NCI-H1694 (cell line): ENCODE measurements around the gene VDAC2.
"Not testable (repeated sequence)": the region's sequence is repeated elsewhere in the genome, so short reads cannot be mapped to it uniquely, and the experiment has no call there.

Source experiments
- DNase-seq: peaks from one replicate; lab custom pipeline; 2025; lab: John Stamatoyannopoulos, UW

Gene VDAC2, protein sequence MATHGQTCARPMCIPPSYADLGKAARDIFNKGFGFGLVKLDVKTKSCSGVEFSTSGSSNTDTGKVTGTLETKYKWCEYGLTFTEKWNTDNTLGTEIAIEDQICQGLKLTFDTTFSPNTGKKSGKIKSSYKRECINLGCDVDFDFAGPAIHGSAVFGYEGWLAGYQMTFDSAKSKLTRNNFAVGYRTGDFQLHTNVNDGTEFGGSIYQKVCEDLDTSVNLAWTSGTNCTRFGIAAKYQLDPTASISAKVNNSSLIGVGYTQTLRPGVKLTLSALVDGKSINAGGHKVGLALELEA

DNA sequence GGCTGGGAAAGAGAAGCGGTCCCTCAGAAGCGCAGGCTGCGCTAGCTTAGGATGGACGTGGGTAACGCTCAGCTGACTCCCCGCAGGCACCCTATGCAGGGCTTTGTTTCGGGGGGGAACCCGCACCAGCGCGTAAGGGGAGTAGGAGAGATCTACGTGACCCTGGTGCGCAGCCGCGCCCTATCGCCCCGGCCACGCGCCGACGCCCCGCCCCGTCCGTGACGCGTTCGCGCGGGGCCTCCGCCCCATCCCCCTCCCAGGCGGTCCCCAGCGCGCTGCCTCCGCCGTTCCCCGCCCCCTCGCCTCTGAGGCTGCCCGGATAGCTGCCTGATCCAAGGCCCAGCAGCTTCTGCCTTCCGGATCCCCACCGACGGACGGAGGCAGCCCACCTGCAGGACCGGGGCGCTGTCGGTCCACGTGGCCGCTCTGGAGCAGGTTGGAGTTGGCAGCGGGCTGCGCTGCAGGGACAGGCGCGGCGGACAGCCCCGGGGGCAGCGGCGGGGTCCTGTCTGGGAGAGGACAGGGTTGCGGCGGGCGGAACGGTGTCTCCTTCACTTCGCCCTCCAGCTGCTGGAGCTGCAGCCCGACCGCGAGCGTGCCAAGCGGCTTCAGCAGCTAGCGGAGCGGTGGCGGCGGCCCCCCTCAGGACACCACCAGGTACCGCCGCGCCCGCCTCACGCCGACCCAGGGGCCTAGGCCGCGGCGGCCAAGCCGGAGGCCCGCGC, at the start of gene VDAC2:
Gene VDAC2, plus strand, starts transcription at position 515 of the 725 bp plus-strand sequence. CDS start 363 bp downstream, outside the sequence.
- DNase-seq: peak; percentile 61

DNA sequence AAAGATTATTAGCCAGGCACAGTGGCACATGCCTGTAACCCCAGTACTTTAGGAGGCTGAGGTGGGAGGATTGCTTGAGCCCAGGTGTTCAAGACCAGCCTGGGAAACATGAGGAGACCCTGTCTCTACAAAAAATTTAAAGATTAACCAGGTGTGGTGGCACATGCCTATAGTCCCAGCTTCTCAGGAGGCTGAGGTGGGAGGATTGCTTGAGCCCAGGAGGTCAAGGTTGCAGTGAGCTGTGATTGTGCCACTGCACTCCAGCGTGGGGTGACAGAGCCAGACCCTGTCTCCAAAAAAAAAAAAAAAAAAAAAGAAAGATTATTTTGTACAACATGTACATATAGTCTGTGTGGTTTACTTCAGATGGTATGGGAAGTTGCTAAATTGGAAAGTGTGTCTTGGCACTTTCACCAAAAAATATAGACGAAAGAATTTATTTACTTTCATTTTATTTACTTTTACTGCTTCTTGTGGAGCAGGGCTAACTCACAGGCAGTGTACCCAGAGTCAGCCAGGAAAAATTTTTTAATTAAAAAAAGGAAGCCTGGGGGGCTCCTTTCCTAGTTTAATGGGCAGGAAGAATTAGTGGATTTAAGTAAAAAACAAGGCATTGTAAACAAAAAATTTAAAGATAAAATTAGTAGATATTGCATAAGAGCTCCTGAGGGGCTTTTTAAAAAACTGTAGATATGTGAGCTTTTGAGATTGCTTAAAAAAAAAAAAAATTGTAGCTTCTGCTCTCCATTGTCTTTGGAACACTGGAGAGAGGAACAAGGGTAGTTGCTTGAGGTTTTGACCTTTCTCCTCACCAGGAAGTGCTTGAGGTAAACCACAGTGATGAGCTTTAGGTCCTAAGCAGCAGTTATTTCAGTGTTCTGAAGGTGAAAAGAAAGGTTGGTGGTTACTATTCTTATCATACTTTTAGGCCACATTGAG, 44.6 kb upstream of the VDAC2 start:
- no peak for DNase-seq

DNA sequence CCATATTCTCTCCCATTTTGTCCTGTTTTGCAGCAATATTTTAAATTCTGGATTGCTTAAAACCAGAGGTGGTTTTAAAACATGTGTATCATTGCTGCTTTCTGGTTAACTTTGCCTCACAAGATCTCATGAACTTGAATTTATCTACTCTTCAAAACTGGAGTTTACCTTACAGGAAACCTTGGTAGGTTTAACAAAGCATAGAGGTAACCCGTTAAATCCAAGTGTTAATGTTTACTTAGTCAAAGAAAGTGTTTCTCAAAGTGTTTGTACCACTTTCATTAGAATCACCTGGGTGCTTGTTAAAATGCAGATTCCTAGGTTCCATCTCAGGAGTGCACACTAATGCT, 44.0 kb upstream of the VDAC2 start:
- no peak for DNase-seq

DNA sequence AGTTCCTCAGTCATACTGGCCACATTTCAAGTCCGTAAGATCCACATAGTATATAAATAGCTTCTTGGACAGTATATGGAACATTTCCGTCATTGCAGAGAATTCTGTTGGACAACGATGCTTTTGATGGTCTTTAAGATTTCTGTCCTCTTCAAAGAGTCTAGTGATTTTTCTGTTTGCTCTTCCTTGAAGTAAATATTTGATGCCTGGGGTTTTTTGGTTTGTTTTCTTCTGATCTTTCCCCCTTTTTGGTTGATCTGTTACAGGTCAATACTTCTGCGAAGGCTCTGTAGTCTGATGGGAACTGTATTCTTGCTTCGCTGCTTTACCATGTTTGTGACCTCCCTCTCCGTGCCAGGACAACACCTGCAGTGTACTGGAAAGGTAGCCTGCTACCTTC, 42.3 kb upstream of the VDAC2 start:
- DNase-seq: no peak

DNA sequence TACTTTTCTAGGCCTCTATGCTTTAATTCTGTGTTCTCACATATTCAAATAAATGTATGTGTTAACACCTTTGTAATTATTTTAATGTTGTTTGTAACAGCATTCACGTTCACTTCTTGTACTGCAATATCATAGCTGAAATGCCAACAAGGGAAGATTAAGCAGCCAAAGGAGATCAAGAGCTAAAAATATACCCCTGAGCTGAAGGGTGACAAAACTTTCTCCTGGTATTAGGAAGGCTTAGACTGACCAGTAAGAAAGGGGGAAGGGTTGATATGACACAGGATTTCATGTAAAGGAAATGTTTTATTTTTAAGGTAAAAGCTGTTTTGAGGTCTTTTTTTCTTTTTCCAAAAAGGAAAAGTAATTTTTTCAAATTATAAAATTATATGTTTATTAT, 40.4 kb upstream of the VDAC2 start:
- no peak for DNase-seq

DNA sequence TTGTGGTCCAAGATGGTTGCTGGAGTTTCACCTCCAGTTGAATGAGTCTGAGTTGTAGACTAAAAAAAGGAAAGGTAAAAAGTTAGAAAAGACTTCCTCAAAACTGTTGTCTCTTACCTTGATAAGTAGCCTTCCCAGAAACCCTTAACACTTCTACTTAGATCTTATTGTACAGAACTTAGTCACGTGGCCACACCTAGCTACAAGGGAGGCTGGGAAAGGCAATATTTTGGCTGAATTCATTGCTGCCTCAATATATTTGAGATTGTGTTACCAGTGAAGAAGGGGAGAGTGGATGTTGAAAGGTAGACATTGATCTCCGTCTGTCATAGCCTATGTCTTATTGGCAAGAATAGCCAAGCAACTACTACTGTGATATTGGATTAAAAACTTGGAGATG, 35.5 kb upstream of the VDAC2 start:
- no peak for DNase-seq

DNA sequence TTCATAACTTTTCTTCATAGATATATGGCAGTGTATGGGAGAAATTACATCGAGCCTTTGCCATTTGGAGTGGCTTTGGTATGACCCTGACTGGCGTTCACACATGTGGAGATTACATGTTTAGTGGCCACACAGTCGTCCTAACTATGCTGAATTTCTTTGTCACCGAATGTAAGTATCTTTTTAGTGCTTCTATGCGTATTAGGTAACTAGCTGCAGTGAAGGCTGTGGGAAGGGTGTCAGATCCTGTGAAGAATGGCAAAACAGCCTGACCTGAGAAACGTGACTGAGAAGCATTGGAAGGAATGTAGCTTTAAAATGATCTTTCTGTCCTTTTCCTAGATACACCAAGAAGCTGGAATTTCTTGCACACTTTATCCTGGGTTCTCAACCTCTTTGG, 34.5 kb upstream of the VDAC2 start:
- no peak for DNase-seq

DNA sequence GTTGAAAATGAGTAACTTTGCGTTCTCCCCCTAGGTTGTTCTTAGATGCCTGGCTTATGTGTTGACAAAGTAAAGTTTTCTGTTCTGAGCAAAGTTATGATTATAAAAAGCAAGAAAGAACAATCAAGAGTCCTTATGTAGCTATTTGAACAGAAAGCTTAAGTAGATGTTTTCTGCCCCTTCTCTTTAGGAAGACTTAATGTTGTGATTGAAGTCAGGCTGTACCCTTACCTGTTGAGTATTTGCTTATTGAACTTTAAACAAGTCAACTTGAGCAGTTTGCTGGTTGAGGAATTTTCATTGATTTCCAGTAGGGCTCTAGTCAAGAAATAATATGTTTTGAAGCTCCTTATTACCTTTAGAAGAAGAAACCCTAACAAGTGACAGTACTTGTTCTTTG, 33.9 kb upstream of the VDAC2 start:
- no peak for DNase-seq

DNA sequence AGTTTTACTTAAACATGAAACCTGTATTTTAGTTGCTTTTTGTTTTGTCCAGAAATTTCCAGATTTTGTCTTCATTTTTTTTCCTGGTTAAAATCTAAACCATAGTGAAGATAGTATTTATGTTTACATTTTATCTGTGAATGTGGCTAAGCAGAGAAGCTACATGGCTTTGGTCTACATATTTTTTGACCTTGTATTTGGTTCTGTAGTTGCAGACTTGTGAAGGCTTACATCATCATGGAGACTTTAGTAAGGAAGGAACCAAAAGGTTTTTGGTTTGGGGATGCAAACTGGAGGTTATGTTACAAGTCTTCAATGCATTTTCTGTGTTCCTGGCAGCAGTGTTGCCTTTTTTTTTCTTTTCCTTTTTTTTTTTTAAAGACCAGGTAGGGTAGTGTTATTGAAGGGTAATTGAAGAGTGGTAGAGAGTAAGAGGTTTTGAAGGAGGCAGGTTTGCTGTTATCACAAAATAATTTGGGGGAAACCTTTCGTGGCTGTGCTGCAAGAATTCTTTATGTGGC, 30.9 kb upstream of the VDAC2 start:
- DNase-seq: no peak

DNA sequence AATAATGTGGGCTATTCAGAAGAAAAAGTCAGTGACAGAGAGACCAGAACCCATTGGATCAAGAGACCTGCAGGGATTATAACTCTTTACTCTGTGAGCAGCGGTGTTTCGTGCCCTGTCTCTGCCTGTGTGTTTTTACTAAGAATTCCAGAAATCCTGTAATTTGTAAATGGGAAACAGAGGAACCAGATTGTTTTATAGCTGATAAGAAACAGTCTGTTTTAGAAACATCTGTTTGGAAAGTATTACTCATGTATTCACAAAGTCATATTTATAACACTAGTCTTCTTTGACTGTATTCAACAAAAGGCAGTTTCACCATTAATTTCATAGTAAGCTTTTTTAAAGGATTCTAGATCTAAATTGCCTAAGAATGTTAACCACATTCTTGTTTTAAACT, 30.0 kb upstream of the VDAC2 start:
- no peak for DNase-seq

DNA sequence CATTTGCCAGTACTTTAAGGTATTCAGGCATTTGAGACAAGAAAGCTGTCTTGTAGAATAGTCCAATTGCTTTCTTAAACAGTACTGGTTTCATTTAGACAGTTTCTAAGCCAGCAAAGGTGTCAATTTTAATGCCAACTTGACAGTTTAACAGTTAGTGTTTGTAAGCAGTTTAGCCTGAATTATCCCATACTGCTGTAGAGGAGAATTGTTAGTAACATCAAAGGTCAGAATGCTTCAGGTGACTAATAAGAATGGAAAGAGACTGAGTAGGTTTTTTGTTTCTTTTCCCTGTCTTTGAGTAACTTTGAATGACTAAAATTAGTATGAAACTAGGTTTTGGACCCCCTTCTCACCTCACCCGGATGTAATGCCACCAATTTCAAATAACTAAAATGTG, 29.5 kb upstream of the VDAC2 start:
- DNase-seq: no peak

DNA sequence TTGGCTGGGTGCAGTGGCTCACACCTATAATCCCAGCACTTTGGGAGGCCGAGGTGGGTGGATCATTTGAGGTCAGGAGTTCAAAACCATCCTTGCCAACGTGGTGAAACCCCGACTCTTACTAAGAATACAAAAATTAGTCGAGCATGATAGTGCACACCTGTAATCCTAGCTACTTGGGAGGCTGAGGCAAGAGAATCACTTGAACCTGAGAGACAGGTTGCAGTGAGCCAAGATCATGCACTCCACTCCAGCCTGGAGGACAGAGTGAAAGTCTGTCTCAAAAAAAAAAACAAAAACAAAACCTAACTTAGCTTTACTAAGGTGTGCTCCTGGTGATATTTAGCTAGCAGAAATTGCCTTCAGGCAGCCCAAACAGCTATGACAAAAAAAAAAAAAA, 24.3 kb upstream of the VDAC2 start:
- DNase-seq: no peak

DNA sequence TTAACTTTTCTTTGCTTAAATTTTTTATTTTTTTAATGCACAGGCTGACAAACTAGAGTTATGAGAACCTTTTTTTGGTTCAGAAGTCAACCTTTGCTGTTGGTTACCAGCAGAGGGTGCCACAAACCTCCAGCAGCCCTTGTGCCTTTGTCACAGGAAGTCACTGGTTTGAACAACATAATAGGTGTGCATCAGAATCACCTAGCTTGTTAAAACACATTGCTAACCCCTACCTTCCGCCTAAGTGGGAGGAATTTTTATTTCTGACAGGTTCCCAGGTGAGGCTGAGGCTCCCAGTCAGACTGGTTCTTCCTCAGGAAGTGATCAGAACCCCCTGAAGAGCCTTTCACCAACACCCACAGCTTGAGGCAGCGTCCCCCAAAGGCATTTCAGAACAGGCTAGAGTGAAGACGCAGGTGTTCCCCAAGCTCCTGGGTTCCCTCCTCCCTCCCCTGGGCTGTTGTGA, 22.6 kb upstream of the VDAC2 start:
- peak; percentile 31 for DNase-seq

DNA sequence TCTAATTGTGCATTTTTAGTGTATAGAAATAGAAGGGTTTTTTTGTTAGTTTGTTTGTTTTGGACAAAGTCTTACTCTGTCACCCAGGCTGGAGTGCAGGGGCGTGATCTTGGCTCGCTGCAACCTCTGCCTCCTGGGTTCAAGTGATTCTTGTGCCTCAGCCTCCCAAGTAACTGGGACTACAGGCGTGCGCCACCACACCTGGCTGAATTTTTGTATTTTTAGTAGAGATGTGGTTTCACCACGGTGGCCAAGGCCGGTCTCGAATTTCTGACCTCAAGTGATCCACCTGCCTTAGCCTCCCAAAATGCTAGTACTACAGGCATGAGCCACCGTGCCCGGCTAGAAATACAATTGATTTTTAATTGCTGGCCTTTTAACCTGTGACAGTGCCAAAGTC, 22.1 kb upstream of the VDAC2 start:
- not testable (repeated sequence) for DNase-seq

DNA sequence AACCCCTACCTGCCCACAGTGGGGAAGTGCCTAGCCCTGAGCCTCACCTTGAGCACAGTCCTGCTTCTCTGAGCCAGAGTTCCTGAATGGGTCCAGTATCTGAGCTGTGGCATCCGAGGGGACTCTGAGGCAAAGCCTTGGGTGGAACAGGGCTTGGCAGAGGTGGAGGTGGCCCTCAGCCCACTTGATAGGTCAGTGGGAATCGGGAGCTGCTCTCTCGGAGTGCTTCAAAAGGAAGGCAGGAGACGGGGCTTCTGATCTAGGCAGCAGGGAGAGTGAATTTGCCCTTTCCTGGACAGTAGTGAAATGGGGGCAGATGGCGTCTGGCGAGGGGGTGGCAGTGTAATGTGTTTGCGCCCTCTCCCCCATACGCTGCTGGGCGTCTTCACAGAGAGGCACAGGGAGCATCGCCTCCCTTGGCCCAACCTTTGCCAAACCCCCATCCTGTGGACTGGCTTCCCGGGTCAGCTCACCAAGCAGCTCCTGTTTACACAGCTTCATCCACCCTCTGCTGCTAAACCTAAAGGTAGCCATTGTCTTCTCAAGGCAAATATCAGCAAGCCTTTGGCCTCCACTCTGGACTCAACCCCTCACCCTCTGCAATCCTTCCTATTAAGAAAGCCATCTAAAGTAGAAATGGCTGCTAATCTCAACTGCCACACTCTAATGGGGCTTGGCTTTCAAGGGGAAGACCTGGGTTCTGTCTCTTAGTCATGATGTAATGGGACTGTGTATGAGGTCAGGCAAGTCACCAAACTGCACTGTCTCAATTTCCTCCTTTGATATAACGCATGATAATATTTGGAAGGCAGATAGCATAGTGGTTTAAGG, 21.1 kb upstream of the VDAC2 start:
- DNase-seq: no peak

DNA sequence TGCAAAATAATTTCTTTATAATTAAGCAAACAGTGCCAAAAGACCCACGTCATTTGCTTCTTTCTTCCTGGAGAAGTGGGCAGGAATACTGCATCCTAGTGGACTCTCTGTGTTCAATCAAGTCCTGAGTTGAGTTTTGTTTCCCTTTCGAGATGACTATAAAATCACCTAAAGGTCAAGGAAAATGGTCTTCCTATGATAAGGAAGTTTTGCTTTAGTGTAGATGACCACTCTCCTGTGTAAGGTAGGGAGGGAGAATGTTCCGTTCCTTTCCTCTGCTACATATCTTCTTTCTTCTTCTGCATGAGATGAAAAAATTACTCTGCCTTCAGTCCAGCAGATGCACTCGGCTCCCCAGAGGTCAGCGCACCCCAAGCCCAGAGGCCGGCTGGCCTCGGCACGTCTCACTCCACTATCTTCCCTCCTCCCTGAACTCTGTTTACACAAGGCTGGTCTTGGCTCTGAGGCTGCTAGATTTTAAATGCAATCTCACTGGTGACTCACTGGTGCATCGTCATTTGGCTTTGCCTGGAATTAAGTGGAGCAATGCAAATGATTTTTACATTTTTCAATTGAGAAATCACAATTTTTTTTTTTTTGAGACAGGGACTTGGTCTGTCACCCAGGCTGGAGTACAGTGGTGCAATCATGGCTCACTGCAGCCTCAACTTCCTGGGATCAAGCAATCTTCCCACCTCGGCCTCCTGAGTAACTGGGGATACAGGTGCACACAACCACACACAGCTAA, 18.6 kb upstream of the VDAC2 start:
- no peak for DNase-seq

DNA sequence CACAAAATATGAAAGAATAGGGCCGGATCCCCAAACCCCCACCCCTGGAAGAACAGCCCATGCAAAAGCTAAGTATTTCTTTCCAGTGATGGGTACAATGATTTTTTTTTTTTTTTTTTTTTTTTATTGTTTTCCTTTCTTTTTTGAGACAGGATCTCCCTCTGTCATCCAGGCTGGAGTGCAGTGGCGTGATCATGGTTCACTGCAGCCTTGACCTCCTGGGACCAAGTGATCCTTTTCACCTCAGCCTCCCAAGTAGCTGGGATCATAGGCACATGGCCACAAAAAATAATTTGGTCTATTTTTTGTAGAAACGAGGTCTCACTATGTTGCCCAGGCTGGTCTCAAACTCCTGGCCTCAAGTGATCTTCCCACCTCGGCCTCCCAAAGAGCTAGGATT, 16.0 kb upstream of the VDAC2 start:
- DNase-seq: not testable (repeated sequence)

DNA sequence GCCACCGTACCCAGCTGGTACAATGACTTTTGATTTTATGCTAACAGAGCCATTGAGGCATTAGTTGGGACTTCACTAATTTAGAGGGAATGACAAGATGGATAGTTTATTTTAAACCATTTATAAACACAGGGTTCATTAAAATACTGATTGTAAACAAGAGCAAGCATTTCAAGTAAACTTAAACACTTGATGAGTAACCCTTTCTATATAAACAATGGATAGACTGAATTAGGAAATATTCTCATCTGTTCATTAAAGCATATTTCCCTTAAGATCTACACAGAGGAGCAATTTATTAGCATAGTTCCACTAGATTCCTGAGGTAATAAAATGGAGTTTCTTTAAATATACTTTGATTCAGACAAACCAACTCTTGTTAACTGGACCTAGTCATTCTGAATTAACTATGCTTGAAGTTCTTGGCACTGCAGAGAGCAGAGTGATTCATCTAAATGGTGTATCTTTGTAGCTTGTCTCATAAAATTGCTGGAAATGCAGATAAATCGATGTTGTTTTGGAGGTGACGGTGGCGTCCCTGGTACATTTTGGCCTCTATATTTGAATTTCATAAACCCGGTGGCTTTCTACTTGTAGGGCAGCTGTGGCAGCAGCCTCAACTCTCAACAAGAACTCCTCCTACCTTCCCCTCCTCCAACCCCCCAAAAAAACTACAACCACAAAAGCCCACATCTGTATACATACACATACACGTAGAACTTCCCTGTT, 15.4 kb upstream of the VDAC2 start:
- DNase-seq: no peak

DNA sequence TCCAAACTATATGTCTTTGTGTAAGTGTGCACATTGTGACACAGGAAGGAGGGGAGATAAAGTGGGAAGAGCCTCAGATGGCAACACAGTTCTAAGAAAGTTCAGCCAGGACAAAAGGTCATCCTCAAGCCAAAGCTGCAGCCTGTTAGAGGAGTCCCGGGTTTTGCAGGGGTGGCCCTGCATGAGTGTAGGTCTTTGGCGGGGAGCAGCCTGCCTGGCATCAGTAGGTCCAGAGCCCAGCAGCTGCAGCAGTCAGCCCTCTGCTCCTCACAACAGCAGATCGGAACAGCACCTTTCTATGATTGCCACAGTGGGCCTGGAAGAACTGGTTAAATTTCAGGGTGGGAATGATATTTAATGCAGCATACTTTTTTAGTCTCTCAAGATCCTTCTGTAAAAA, 13.5 kb upstream of the VDAC2 start:
- DNase-seq: no peak

DNA sequence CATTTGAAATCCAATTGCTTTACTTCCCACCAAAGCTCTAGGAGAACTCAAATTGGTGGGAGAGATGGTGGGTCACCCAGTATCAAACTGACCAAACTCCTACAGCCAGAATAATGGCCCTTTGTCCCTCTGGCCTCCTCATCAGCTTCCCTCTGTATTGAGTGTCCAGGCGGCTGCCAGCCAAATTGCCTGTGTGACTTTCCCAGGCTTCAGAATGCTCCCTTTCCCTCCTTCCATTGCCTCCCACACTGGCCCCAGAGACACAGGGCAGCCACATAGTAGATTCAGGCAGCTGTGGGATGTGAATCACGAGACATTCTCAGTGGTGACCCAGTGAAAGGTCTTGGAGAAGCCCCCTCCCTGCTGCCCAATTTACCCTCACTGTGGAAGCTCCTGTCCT, 12.7 kb upstream of the VDAC2 start:
- no peak for DNase-seq
